ENCODE data around the gene GALNT10.

DNA sequence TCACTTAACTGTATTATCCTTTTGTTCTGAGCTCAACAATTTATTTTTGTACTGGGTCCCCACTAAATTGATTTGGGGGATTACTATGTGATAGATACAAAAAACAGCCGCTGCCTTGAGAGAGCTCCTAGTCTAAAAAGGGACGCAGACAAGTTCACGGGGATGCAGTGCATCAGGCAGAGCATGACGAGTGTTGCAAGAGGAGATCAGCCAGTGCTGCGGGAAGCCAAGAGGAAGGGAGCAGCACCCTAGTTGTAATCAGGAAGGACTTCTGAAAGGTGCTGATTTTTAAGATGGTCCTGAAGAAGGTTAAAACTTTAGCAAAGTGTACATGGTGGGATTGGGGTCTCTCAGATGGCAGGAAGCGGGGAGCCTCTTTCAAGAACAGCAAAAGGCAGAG, 15.8 kb downstream of the GALNT10 start:
- no peak for TF ChIP-seq CTCF (IDR thresholded peaks at IDR 0.05; ENCODE audit: low read depth, low read length, poor library complexity, severe bottlenecking)
- no peak for TF ChIP-seq EZH2phosphoT487 (IDR thresholded peaks at IDR 0.05; ENCODE audit: borderline replicate concordance, low read length)
